WI38 (cell line): ENCODE data around the gene ARHGAP45.
A peak's percentile ranks its signal among the peaks of the same experiment; 100 is the strongest.

Experiments used
- H3K4me3 ChIP-seq: 2 replicates; pipeline ENCODE4 v1.5.1; 2011; ENCODE audit warnings: low read depth, mild to moderate bottlenecking, control low read depth, low read length
- TF ChIP-seq, protein P1 (sequence below): IDR thresholded peaks from 2 replicates; pipeline ENCODE4 v1.5.1; 2012; ENCODE audit warnings: low read depth, mild to moderate bottlenecking, control low read depth, low read length

The ARHGAP45 gene, protein sequence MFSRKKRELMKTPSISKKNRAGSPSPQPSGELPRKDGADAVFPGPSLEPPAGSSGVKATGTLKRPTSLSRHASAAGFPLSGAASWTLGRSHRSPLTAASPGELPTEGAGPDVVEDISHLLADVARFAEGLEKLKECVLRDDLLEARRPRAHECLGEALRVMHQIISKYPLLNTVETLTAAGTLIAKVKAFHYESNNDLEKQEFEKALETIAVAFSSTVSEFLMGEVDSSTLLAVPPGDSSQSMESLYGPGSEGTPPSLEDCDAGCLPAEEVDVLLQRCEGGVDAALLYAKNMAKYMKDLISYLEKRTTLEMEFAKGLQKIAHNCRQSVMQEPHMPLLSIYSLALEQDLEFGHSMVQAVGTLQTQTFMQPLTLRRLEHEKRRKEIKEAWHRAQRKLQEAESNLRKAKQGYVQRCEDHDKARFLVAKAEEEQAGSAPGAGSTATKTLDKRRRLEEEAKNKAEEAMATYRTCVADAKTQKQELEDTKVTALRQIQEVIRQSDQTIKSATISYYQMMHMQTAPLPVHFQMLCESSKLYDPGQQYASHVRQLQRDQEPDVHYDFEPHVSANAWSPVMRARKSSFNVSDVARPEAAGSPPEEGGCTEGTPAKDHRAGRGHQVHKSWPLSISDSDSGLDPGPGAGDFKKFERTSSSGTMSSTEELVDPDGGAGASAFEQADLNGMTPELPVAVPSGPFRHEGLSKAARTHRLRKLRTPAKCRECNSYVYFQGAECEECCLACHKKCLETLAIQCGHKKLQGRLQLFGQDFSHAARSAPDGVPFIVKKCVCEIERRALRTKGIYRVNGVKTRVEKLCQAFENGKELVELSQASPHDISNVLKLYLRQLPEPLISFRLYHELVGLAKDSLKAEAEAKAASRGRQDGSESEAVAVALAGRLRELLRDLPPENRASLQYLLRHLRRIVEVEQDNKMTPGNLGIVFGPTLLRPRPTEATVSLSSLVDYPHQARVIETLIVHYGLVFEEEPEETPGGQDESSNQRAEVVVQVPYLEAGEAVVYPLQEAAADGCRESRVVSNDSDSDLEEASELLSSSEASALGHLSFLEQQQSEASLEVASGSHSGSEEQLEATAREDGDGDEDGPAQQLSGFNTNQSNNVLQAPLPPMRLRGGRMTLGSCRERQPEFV

DNA sequence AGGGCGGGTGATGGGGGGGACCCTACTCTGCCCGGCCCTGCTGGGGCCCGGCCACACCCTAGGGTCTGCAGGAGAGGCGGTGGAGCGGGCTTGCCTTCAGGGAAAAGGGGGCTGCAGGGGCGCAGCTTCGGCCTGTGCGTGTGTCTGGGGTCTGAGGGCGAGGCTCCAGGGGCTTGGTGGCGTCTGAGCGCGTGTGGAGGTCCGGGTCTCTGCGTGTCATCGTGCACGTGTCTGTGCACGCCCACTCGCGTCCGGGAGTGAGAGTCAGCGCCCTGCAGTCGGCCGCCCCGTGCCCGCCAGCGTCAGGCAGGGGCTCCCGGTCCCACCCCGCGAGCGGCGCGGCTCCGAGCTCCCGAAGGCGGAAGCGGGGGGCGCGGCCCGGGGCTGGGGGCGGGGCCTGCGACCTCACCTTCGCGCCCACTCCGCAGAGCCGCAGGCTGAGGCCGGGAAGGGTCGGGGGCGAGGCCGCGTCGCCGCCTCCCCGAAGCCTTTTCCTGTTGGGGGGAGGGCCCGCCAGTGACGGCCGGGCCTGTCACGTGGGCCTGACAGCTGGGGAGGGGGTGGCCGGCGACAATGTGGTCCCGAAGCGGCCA is at the start of gene ARHGAP45:
TSS of gene ARHGAP45 (plus strand) at position 420 of the 593 bp plus-strand sequence. CDS start 239 bp downstream, outside the sequence.
- peak within 1 kb of the TSS; percentile 40 for H3K4me3 ChIP-seq
- TF ChIP-seq, protein P1, sequence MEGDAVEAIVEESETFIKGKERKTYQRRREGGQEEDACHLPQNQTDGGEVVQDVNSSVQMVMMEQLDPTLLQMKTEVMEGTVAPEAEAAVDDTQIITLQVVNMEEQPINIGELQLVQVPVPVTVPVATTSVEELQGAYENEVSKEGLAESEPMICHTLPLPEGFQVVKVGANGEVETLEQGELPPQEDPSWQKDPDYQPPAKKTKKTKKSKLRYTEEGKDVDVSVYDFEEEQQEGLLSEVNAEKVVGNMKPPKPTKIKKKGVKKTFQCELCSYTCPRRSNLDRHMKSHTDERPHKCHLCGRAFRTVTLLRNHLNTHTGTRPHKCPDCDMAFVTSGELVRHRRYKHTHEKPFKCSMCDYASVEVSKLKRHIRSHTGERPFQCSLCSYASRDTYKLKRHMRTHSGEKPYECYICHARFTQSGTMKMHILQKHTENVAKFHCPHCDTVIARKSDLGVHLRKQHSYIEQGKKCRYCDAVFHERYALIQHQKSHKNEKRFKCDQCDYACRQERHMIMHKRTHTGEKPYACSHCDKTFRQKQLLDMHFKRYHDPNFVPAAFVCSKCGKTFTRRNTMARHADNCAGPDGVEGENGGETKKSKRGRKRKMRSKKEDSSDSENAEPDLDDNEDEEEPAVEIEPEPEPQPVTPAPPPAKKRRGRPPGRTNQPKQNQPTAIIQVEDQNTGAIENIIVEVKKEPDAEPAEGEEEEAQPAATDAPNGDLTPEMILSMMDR: no peak

DNA sequence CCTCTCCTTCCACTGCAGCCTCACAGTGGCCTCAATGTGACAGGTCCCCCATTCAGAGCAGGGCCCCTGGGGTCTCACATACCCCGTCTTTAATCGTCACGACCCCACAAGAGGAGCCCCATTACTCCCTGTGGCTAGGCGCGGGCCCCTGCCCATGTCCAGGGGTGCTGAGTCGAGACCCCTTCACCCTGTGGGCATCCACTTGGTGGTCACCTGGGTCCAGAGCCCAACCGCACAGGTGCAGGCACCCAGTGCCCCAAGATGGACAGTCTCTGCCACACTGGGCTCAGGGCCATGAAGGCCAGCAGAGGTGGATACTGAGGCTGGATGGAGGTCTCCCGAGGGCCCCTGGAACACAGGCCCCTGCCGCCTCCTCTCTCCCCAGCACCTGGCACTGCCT is 49.1 kb upstream of the ARHGAP45 start:
- TF ChIP-seq, protein P1: no peak
- H3K4me3 ChIP-seq: no peak overlapping the region

DNA sequence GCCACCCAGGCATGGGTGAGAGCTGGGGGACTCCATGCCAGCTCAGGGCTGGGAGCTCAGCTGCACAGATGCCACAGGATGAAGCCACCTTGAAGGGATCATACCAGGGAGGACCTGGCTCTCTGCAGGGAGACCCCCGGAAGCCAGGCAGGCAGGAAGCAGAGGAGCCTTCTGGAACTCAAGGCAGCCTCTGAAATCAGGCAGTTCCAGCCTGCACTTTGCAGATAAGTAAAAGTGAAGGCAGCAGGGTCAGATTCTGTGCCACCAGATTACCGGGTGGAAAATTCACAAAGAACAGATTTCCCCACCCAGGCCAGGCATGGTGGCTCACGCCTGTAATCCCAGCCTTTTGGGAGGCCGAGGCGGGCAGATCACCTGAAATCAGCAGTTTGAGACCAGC is 48.6 kb upstream of the ARHGAP45 start:
- TF ChIP-seq, protein P1: no peak
- no peak overlapping the region for H3K4me3 ChIP-seq

DNA sequence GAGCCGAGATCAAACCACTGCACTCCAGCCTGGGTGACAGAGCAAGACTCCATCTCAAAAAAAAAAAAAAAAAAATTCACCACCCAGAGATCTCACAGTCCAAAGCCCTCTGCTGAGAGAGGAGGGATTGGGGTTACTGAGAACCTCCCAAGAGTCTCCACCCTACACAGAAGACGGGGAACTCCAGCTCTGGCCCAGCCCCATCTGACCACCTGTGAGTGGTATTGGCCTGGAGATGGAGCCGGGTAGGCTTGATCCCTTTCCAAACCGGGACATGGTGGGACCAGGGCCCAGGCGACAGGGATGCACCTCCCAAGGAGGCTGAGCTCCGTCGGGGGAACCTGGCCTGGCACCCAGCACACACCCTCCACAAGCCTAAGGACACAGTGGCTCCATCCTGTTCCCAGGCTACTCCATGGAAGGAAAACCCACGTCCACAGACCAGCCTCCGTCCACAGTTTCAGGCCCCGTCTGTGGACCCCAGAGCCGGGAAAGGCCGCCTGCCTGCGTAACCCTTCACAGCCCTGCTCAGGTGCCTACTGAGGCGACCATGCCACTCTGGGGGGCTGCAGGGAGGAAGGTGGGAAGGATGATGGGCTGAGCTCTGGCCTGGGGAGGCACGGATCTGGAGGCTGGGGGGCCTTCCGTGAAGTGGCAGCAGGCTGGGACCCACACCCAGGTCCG is 47.9 kb upstream of the ARHGAP45 start:
- peak overlapping the region; percentile 88 for H3K4me3 ChIP-seq

DNA sequence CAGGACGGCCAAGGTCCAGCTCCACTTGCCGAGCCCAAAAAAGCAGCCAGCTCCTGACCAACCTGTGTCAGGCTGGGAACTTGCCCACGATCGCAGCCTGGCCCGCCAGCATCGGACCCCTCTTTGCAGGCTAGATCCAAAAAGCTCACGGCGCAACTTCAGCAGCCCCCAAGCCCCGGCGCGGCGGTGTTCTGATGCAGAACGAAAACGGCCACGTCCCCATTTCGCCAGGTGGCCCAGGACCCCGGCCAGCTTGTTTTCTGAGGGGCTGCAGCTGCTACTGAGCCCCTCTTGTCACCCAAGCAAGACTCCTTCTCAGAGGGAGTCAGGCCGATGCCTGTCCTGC is 47.4 kb upstream of the ARHGAP45 start:
- H3K4me3 ChIP-seq: peak overlapping the region; percentile 88
- TF ChIP-seq, protein P1: no peak

More for the DNA sequence above, 47.9 kb upstream of the ARHGAP45 start:
- TF ChIP-seq, protein P1: no peak

DNA sequence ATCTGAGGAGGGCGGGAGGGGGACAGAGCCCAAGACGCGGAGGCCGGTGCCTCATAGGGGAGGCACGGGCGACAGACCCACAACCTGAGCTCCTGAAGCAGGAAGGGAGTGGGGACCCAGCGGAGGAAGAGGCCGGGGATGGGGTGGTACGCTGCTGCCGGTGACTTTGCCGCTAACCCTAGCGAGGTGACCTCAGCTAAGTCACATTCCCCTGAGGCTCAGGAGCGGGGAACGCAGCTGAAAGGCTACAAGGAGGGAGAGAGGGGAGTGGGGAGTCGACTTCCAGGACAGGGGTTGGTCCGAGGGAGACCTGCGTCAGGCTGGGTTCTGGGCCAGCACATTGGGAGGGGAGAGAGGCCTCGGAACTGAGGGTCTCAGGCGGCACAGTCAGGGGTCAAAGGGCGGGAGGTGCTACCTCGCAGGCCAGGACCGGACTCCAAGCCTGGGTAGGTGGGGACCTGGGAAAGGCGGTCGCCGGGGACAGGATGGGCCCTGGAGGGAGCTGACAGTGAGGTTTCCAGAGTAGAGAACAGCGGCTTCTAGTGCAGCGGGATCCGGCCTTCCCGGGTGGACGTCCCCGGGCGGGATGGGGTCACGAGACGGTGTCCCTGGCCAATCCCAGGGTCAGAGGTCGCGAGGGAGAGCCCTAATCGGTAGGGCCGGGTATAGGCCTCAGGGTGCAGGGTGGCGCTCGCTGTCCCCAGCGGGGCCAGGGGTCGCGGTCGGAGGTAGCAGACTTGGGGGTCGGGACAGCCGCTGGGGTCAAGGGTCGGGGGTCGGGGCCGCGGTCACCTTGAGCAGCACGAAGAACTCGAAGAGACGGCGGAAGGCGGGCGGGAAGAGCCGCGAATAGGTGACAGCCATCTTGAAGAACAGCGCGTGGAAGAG is 46.7 kb upstream of the ARHGAP45 start:
- TF ChIP-seq, protein P1: no peak
- peak overlapping the region; percentile 88 for H3K4me3 ChIP-seq
